HT1080 (cell line): Measurements from ENCODE around the gene FRMD5. TPM values are rescaled to one million over a fixed set of nuclear protein-coding genes. Genes with fewer than 3 reads are reported as not detected.

Experiments used
- DNase-seq: peaks from one replicate; pipeline ENCODE4 v3.0.0-alpha.2; 2015; ENCODE audit warnings: low read depth
- total RNA-seq: library from RNA; depleted of rRNA; stranded (reverse); fragments of >200 nt; shearing (Covaris generic); gene quantifications from 2 replicates; pipeline ENCODE4 v1.2.3, GENCODE V29; 2014

FRMD5 gene
- total RNA-seq, 1 experiment from 2014 or later = 28.1 TPM

GRCh38 chr15:44163370-44163769, 31.7 kb downstream of the FRMD5 start:
- DNase-seq = no peak

- DNase-seq = no peak
Measured at GRCh38 chr15:44160796-44161195, 34.3 kb downstream of the FRMD5 start.

DNA sequence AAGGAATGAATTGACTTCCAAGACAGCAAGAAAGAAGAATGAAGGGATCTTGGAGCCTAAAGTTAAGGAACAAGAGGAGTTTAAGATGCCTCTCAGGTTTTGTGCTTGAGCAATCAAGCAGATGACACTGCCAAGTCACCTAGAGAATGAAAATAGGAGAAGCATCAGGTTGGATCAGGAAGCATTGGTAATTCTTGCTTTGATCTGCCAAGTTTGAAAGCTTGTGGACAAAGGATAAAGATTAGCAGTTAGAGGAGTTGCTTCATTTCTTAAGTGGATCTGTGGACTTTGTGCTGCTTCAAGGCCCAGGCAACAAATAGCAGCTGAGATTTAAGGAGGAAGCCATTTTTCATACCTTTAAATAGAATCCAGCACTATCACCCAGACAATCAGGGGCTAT, 35.6 kb downstream of the FRMD5 start:
- no peak for DNase-seq

- DNase-seq = no peak
Measured at GRCh38 chr15:44158111-44158510, 37.0 kb downstream of the FRMD5 start.

DNA sequence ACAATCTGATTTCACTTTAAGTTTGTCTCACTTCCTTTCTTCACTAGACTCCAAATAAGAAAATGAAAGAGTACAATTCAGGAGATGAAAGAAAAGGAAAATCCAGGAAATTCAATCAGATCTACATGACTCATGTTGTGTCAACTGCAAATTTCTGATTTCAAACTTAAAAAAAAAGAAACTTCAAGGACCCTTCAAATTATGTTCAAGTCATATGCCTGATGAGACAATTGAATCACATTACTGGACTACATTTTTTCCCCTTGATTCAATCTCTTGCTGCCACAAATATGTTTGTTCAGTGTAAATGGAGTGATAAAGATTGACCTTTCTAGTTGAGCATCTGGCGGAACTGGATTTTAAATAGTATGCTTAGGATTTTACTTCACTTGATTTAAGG, 37.4 kb downstream of the FRMD5 start:
- peak; percentile 99 for DNase-seq

DNA sequence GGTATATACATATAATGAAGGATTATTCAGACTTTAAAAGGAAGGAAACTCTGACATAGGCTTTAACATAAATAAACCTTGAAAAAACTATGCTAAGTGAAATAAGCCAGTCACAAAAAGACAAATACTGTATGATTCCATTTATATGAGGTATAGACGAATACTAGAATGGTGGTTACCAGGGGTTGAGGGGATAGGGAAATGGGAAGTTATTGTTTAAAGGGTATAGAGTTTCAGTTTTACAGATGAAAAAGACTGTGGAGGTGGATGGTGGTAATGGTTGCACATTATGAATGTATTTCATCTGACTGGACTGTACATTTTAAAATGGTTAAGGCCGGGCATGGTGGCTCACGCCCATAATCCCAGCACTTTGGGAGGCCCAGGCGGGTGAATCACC, 41.7 kb downstream of the FRMD5 start:
- DNase-seq = no peak

DNA sequence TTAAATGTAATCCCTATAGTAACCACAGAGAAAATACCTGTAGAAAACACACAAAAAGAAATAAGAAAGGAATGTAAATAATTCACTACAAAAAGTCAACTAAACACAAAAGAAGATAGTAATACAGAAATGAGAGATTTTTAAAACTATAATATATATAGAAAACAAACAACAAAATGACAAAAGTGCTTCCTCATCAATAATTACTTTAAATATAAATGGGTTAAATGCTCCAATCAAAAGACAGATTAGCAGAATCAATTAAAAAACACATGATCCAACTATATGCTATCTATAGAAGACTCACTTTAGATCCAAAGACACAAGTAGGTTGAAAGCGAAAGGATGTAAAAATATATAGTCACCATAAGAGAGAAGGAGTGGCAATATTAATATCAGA, 45.8 kb downstream of the FRMD5 start:
- DNase-seq = no peak

GRCh38 chr15:44148580-44148979, 46.5 kb downstream of the FRMD5 start:
- DNase-seq = no peak

DNA sequence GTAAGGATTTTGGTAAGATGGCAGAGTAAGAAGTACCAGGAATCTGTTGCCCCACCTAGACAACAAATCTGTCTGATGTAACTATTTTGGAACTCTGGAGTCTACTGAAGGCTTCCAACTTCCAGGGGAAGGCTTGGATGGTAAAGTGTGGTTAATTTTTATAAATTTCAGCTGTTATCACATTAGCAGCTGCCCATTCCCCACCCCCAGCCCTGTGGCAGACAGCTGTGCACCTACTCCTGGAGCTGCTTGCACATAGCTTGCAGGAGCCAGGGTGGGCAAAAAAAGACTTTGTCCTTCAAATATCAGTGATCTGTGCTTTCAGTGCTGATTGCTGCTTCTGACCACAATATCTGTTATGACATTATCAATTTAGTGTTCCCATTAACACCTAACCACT, 47.4 kb downstream of the FRMD5 start:
- DNase-seq = no peak

DNA sequence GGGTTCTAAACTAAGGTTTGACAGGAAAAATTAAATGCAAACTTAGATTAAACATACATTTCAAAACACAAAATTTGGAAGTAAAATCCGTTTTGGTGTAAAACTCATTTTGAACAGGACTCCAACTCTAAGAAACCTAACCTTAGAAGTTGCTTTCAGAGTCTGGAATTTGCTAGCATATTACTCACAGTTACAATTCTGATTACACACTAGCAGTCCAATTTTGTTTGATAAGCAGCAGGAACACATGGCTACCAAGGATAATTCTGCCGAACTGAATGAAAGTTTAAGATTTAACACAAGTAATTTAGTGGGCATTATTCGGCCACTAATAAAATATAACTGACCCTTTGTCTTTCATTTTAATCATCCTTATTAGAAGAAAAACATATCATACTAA, 49.6 kb downstream of the FRMD5 start:
- DNase-seq = no peak

GRCh38 chr15:44144992-44145391, 50.1 kb downstream of the FRMD5 start:
- no peak for DNase-seq

DNA sequence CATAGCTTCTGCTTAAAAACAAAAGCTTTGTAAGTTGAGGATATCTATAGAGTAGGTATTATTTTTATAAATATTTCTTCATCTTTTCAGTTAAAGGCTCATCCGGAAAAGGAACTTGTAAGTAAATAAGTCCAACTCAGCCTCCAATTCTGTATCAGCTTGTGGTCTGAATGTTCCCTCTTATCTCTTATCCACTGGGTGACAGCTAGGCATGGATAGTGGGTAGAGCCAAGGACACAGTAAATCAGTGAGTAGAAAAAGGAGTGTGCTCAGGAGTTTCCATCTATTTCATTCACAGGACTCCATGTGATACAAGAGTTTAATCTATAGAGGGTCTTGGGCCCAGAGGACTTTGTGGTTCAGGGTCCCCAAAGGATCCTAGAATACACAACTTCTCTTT, 50.9 kb downstream of the FRMD5 start:
- no peak for DNase-seq

DNA sequence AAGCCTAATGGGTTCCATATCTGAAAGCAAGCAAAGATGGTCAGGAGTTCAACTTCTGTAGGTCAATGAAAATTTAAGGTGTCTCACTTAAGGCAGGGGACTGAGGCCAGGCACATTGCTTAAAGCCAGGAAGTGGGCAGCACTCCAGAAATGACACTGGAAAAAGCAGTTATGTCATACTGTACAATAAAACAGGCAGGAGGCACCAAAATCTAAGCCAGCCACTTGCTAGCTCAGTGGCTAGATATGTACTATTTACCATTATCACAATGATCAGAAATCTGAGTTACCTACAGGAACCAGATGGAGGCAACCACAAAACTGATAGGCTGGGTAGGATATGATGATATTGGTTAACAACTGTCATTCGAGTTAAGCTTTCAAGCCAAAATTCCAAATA, 57.3 kb downstream of the FRMD5 start:
- DNase-seq = peak; percentile 46

DNA sequence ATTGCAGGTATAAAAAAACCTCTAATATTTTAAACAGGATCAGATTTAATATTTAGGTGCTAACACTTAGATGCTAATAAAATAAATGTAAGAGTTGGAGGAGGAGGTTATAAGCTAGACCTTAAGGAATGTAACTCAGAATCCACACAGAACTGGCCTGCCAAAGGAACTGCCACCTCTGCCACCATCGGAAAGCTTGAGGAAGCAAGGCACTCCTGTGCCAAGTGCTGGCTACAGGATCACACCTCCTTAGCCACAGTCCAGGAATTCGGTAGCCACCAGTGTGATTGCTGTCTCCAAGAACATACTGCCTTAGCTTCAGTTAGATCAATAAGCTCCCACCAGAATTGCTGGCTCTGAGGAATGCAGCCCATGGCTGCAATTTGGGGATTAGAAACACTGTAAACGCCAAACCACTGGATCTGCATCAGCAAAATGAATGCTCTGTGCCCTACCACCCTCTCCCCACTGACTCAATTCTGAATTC, 58.0 kb downstream of the FRMD5 start:
- no peak for DNase-seq

- DNase-seq = no peak
Measured at GRCh38 chr15:44132057-44132456, 63.0 kb downstream of the FRMD5 start.

- no peak for DNase-seq
Measured at GRCh38 chr15:44130778-44131177, 64.3 kb downstream of the FRMD5 start.

DNA sequence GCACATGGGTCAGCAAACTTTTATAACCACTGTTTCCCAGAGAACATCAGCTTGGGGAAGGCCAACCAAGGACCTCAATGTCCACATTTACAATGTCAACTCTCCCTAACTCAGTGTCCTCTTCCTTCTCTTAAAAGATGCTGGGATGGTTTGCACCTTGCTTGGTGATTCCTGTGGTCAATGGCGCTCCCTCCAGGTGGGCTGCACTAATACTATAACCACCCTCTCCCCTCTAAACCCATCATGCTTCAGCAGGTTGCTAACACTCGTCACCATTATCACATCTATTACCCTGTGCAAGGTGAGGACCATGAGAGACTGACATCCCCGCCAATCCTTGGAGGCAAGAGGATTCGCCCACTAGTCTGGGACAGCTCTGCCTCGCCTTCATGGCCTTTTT, 65.2 kb downstream of the FRMD5 start:
- no peak for DNase-seq

DNA sequence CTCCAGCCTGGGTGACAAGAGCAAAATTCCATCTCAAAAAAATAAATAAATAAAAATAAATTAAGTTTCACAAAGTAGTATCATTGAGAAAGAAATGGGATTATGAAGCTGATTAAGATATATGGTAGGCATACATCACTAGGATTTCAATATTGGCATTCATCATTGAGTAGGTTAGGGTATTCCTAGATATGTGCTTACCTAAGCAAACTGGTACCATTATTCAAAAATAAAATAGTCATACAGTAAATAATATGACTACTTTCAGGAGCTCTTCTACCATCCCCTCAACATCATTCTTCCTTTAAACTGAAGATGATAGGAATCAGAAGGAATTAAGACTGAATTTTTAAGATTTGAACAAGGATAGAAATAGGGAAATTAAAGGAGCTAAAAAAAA, 66.6 kb downstream of the FRMD5 start:
- no peak for DNase-seq

GRCh38 chr15:44125879-44126278, 69.2 kb downstream of the FRMD5 start:
- no peak for DNase-seq

- DNase-seq = peak; percentile 97
Measured at GRCh38 chr15:44102675-44103254, 92.3 kb downstream of the FRMD5 start.

DNA sequence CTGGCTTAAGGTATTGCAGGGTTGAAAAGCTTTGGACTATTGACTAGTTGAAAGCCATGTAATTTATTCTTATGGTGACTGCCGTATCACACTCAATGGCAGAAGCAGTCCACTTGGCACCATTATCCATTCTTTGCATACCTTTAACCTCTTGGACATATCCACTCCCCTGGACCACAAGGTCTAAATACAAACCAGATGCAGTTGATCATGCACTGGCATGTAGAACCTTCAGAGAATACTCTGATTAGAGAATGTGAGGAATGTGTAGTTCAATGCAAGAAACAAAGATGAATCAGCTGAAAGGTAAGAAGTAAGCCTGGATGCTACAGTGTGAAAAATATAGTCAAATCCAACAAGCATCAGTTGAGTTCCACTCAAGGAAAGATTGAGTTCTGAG, 93.1 kb downstream of the FRMD5 start:
- DNase-seq = peak; percentile 56

- no peak for DNase-seq
Measured at GRCh38 chr15:44101286-44101685, 93.8 kb downstream of the FRMD5 start.

DNA sequence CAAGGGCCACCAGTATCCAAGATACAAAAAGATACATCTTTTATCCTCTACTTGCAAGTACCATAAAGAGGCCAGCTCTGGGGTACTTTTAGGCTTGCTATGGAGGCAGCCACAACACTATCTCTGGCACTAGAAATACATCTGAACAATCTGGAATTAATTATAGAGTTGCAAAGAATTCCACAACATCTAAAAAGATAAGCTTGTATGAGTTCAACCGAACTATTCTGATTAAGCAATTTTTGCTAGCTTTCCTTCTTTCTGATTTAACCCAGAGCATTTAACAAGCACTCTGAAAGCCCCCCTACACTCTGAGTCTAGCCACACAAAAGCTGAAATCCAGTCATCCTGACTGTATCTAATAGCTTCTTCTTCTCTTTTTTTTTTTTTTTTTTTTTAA, 95.4 kb downstream of the FRMD5 start:
- DNase-seq = no peak

DNA sequence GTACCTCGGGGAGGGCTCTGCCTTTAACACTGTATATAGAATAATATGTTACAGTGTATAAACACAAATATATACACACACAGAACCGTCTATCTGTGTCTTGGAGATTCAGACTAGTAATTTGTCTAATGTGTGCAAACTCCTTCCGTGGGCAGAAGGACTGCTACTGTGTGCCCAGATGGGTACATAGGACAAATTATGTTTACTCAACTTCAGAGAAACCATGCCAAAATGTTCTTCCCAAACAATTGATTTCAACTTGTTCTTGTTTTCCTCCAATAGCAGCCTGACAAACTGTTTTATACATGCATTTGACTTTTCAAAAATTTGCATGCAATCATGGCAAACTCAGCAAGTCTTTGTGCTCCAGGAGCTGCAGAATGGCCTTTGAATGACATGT, 97.5 kb downstream of the FRMD5 start:
- no peak for DNase-seq
